Measurements from ENCODE around the gene KRTAP10-1. TPM values are rescaled to one million over a fixed set of nuclear protein-coding genes. Genes with fewer than 3 reads are reported as not detected.

Gene KRTAP10-1
- total and polyA plus RNA-seq, 9 of the 15 experiments (the other 6 are each of a cell fraction or from before 2014, with no cell fraction given), result not detected

GRCh38 chr21:44494956-44495355 lies 45.0 kb downstream of the KRTAP10-1 start:
- WGBS (ENCODE audit: insufficient coverage, low coverage, missing lambda C conversion rate), result 2% methylated on average over 13 of the region's 13 CpGs
- peaks cover 0 to 11% of the 10 kb centered on the region in 2 experiments; a peak in 2 of 5 replicates for H3K4me1 ChIP-seq (replicated peaks in 1 of 2; ENCODE audit: control insufficient read depth in 2 of 2, insufficient read depth in 2 of 2, low read length in 2 of 2)
- BruUV-seq (replicated peaks), result no TSS peak
- peaks cover 65 to 87% of the 10 kb centered on the region in 2 experiments for H3K27me3 ChIP-seq (ENCODE audit: control insufficient read depth in 2 of 2, insufficient read depth in 2 of 2, low read length in 2 of 2)
- ChIA-PET CTCF (ENCODE audit: low intra/inter-chr PET ratio) (no interaction called here), POLR2A (interaction anchor here (0.6 to 1.5 kb wide), 3 partner anchors 11 to 54 kb away, joined by 3 to 4 read pairs (median 3); no protein-coding TSS in a partner anchor)
- ATAC-seq (no peak), FAIRE-seq (no peak), DNase-seq (ENCODE audit: extremely low read depth in 1 of 4, low spot score in 3 of 4) (no peak)
- H3K36me3 ChIP-seq (ENCODE audit: control insufficient read depth, insufficient read depth, low read length), result no peaks in the 10 kb centered on the region
- intact Hi-C loops (cut with micrococcal nuclease), result no loop called here
- in situ Hi-C loops (cut with MboI), result no loop called here
- TF ChIP-seq POLR2B (IDR thresholded peaks at IDR 0.05; ENCODE audit: low read depth, partially characterized antibody) (no peak), TRIM28 (IDR thresholded peaks at IDR 0.05) (no peak), ZNF121 (CRISPR knock-in tag; conservative IDR thresholded peaks at IDR 0.05) (no peak)
- TF ChIP-seq, protein P1, sequence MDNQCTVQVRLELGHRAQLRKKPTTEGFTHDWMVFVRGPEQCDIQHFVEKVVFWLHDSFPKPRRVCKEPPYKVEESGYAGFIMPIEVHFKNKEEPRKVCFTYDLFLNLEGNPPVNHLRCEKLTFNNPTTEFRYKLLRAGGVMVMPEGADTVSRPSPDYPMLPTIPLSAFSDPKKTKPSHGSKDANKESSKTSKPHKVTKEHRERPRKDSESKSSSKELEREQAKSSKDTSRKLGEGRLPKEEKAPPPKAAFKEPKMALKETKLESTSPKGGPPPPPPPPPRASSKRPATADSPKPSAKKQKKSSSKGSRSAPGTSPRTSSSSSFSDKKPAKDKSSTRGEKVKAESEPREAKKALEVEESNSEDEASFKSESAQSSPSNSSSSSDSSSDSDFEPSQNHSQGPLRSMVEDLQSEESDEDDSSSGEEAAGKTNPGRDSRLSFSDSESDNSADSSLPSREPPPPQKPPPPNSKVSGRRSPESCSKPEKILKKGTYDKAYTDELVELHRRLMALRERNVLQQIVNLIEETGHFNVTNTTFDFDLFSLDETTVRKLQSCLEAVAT (IDR thresholded peaks at IDR 0.05), result no peak
- no peaks in the 10 kb centered on the region for H3K79me2 ChIP-seq (ENCODE audit: control insufficient read depth, insufficient read depth, low read length)
- no peaks in the 10 kb centered on the region for H3K9me3 ChIP-seq (replicated peaks; ENCODE audit: control insufficient read depth, insufficient read depth, low read depth, low read length)
- no peaks in the 10 kb centered on the region for H3K9me1 ChIP-seq (ENCODE audit: control insufficient read depth, insufficient read depth, low read length)
- H2AFZ ChIP-seq (ENCODE audit: low read depth, low read length), result no peak overlapping the region
- no peak overlapping the region for H3K27ac ChIP-seq (ENCODE audit: extremely low read depth, low read depth, low read length)
- no peaks in the 10 kb centered on the region; the same call in 1 of the 2 replicates for H4K20me1 ChIP-seq (replicated peaks; ENCODE audit: control insufficient read depth, insufficient read depth, low read length)
- no peak overlapping the region for H3K4me2 ChIP-seq (ENCODE audit: insufficient read depth, low read length)
- no peak overlapping the region for H3K9ac ChIP-seq (ENCODE audit: insufficient read depth in 1 of 2, low read depth in 2 of 2, low read length in 2 of 2)
- H3K4me3 ChIP-seq, result no peak overlapping the region

- in situ Hi-C loops (cut with MboI) (no loop called here), intact Hi-C loops (cut with micrococcal nuclease) (no loop called here)
- H3K4me3 ChIP-seq, result no peak overlapping the region
- DNase-seq (ENCODE audit: extremely low read depth in 1 of 4, low spot score in 3 of 4) (no peak), FAIRE-seq (no peak), ATAC-seq (no peak)
- H3K27me3 ChIP-seq (ENCODE audit: control insufficient read depth in 2 of 2, insufficient read depth in 2 of 2, low read length in 2 of 2), result peaks cover 59 to 81% of the 10 kb centered on the region in 2 experiments
- no peak overlapping the region for H2AFZ ChIP-seq (ENCODE audit: low read depth, low read length)
- H3K27ac ChIP-seq (ENCODE audit: extremely low read depth, low read depth, low read length), result no peak overlapping the region
- H3K4me2 ChIP-seq (ENCODE audit: insufficient read depth, low read length), result no peak overlapping the region
- H3K4me1 ChIP-seq (replicated peaks in 1 of 2; ENCODE audit: control insufficient read depth in 2 of 2, insufficient read depth in 2 of 2, low read length in 2 of 2), result peaks cover 0 to 6% of the 10 kb centered on the region in 2 experiments; a peak in 2 of 5 replicates
- ChIA-PET POLR2A (interaction anchor here (1.1 to 1.5 kb wide), 3 partner anchors 8 to 20 kb away, joined by 3 to 4 read pairs (median 3); no protein-coding TSS in a partner anchor), CTCF (ENCODE audit: low intra/inter-chr PET ratio) (no interaction called here)
- no peaks in the 10 kb centered on the region for H3K79me2 ChIP-seq (ENCODE audit: control insufficient read depth, insufficient read depth, low read length)
- H4K20me1 ChIP-seq (replicated peaks; ENCODE audit: control insufficient read depth, insufficient read depth, low read length), result no peaks in the 10 kb centered on the region; the same call in 1 of the 2 replicates
- BruUV-seq (replicated peaks), result no TSS peak
- H3K9me1 ChIP-seq (ENCODE audit: control insufficient read depth, insufficient read depth, low read length), result no peaks in the 10 kb centered on the region
- 3% methylated on average over 17 of the region's 17 CpGs for WGBS (ENCODE audit: insufficient coverage, low coverage, missing lambda C conversion rate)
- H3K9ac ChIP-seq (ENCODE audit: insufficient read depth in 1 of 2, low read depth in 2 of 2, low read length in 2 of 2), result no peak overlapping the region
- no peaks in the 10 kb centered on the region for H3K36me3 ChIP-seq (ENCODE audit: control insufficient read depth, insufficient read depth, low read length)
- no peaks in the 10 kb centered on the region for H3K9me3 ChIP-seq (replicated peaks; ENCODE audit: control insufficient read depth, insufficient read depth, low read depth, low read length)
- no peak for TF ChIP-seq BRF2 (IDR thresholded peaks at IDR 0.05; ENCODE audit: borderline replicate concordance, insufficient read depth, insufficient read length)
- TF ChIP-seq CXXC5 (CRISPR knock-in tag; IDR thresholded peaks at IDR 0.05), result no peak
- no peak for TF ChIP-seq KDM2B (CRISPR knock-in tag; IDR thresholded peaks at IDR 0.05)
- TF ChIP-seq MITF (IDR thresholded peaks at IDR 0.05), result no peak
- TF ChIP-seq, protein P2, sequence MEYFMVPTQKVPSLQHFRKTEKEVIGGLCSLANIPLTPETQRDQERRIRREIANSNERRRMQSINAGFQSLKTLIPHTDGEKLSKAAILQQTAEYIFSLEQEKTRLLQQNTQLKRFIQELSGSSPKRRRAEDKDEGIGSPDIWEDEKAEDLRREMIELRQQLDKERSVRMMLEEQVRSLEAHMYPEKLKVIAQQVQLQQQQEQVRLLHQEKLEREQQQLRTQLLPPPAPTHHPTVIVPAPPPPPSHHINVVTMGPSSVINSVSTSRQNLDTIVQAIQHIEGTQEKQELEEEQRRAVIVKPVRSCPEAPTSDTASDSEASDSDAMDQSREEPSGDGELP (CRISPR knock-in tag; IDR thresholded peaks at IDR 0.05; ENCODE audit: borderline replicate concordance), result no peak
- no peak for TF ChIP-seq ZNF134 (CRISPR knock-in tag; conservative IDR thresholded peaks at IDR 0.05)
Observed at GRCh38 chr21:44494418-44494817, 45.6 kb downstream of the KRTAP10-1 start.

Measured in K562 (cell line).